OCI-LY3 (cell line): ENCODE measurements around the gene ULK1.

ENCODE experiments used
- EZH2phosphoT487 ChIP-seq: fragments of 200-600 bp; shearing (Covaris generic); IDR thresholded peaks from 2 replicates; pipeline ENCODE4 v1.6.1; 2018; ENCODE audit warnings: antibody characterized with exemption, mixed run types, low read depth
- TF ChIP-seq, protein P1 (sequence below): fragments of 200-600, 300-600 bp; sonication (generic); IDR thresholded peaks from 2 replicates; pipeline ENCODE4 v1.5.1; 2014; ENCODE audit warnings: antibody characterized with exemption, low read length, low read depth

DNA sequence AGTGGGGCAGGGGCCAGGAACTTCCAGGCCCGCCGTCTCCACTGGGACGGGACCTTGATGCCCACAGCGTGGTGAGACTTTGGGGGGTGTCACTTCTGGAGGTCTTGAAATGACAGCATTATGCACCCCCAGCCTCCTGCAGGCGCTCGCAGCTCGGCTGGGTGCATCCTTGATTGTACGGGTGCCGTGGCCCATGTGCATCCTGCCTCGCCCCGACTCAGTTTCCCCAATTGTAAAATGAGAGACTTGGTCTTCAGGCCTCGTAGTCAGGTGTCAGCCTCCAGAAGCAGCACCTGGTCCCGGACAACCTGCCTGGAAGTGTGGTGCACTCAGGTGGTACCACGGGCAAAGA, 25.7 kb downstream of the ULK1 start:
- TF ChIP-seq, protein P1, sequence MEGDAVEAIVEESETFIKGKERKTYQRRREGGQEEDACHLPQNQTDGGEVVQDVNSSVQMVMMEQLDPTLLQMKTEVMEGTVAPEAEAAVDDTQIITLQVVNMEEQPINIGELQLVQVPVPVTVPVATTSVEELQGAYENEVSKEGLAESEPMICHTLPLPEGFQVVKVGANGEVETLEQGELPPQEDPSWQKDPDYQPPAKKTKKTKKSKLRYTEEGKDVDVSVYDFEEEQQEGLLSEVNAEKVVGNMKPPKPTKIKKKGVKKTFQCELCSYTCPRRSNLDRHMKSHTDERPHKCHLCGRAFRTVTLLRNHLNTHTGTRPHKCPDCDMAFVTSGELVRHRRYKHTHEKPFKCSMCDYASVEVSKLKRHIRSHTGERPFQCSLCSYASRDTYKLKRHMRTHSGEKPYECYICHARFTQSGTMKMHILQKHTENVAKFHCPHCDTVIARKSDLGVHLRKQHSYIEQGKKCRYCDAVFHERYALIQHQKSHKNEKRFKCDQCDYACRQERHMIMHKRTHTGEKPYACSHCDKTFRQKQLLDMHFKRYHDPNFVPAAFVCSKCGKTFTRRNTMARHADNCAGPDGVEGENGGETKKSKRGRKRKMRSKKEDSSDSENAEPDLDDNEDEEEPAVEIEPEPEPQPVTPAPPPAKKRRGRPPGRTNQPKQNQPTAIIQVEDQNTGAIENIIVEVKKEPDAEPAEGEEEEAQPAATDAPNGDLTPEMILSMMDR = no peak
- TF ChIP-seq EZH2phosphoT487 = no peak
